ENCODE measurements around the gene CDH2. TPM values are rescaled to one million over a fixed set of nuclear protein-coding genes. Genes with fewer than 3 reads are reported as not detected.

The CDH2 gene
- total RNA-seq, 1 donor from 2014 or later: 3.7 TPM

DNA sequence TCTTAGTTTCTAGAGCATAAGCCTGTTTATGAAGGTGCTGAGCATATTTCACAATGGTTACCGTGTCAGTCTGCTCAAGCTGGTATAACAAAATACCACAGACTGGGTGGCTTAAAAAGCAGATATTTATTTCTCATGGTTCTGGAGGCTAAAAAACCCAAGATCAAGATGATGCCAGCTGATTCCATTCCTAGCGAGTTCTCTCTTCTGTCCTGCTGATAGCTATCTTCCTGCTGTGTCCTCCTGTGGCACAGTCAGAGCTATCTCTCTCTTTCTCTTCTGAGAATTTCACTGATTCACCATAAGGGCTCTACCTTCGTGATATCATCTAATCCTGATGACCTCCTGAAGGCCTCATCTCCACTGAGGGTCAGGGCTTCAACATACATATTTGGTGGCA, 273.0 kb downstream of the CDH2 start:
- no peaks in the 10 kb centered on the region for H3K27me3 ChIP-seq
- H3K4me1 ChIP-seq: no peaks in the 10 kb centered on the region
- no peaks in the 10 kb centered on the region for H3K9me3 ChIP-seq
- no peak for DNase-seq (ENCODE audit: extremely low spot score in 2 of 2)
- no peak overlapping the region for H3K27ac ChIP-seq
- no peaks in the 10 kb centered on the region for H3K36me3 ChIP-seq
- TF ChIP-seq POLR2A (IDR thresholded peaks at IDR 0.05): no peak
- TF ChIP-seq POLR2AphosphoS5 (IDR thresholded peaks at IDR 0.05; ENCODE audit: insufficient read depth in 1 of 2, low read depth in 1 of 2): no peak
- TF ChIP-seq, protein P1, sequence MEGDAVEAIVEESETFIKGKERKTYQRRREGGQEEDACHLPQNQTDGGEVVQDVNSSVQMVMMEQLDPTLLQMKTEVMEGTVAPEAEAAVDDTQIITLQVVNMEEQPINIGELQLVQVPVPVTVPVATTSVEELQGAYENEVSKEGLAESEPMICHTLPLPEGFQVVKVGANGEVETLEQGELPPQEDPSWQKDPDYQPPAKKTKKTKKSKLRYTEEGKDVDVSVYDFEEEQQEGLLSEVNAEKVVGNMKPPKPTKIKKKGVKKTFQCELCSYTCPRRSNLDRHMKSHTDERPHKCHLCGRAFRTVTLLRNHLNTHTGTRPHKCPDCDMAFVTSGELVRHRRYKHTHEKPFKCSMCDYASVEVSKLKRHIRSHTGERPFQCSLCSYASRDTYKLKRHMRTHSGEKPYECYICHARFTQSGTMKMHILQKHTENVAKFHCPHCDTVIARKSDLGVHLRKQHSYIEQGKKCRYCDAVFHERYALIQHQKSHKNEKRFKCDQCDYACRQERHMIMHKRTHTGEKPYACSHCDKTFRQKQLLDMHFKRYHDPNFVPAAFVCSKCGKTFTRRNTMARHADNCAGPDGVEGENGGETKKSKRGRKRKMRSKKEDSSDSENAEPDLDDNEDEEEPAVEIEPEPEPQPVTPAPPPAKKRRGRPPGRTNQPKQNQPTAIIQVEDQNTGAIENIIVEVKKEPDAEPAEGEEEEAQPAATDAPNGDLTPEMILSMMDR (IDR thresholded peaks at IDR 0.05): no peak
- intact Hi-C loops (cut with DNase I): no loop called here
- H3K4me3 ChIP-seq: no peak overlapping the region

- H3K27ac ChIP-seq: no peak overlapping the region
These were observed 275.3 kb downstream of the CDH2 start for GRCh38 chr18:27901424-27902226.

More at GRCh38 chr18:27901424-27902226, 275.3 kb downstream of the CDH2 start:
- Histone ChIP-seq H3K9me3 (no peaks in the 10 kb centered on the region), H3K4me3 (no peak overlapping the region), H3K4me1 (no peaks in the 10 kb centered on the region), H3K36me3 (no peaks in the 10 kb centered on the region), H3K27me3 (no peaks in the 10 kb centered on the region)
- intact Hi-C loops (cut with DNase I): no loop called here
- TF ChIP-seq POLR2AphosphoS5 (IDR thresholded peaks at IDR 0.05; ENCODE audit: insufficient read depth in 1 of 2, low read depth in 1 of 2) (no peak), POLR2A (IDR thresholded peaks at IDR 0.05) (no peak)
- TF ChIP-seq, protein P1 (IDR thresholded peaks at IDR 0.05): no peak
- no peak for DNase-seq (ENCODE audit: extremely low spot score in 2 of 2)
